OCI-M2 (cell line): Measurements from ENCODE around the gene KPNA2.
"Not testable (repeated sequence)": the region's sequence is repeated elsewhere in the genome, so short reads cannot be mapped to it uniquely, and the experiment has no call there.

Experiments
- DNase-seq: peaks from one replicate; lab custom pipeline; 2025; ENCODE audit not compliant: unreplicated experiment; lab: John Stamatoyannopoulos, UW

KPNA2 gene

DNA sequence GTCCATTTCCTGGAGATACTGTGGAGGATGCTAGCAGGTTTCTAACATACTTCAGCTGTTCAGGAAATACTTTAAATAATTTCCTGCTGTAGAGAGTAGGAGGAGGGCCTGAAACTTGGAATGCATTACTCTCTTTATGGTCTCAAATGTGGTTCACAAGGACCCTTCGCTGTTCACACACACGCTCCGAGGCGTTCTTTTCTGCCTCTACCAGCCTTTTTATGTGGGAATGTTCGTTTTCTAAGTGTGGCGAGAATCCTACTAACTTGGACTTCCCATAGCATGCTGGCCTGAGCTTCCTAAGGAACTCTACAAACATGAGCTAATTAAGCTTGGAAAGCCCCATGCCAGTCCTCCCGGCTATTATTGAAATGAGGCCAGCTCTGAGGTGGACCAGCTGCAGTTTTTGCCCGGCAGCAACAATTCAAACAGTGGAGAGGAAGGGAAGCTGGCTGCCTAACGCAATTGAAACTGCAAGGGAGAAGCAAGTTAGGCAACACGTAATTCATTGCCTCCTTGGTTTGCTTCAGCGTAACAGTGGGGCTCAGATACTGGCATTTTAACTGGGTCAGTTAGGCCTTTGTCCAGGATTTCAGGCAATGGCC lies 18.9 kb downstream of the KPNA2 start:
- DNase-seq: no peak

DNA sequence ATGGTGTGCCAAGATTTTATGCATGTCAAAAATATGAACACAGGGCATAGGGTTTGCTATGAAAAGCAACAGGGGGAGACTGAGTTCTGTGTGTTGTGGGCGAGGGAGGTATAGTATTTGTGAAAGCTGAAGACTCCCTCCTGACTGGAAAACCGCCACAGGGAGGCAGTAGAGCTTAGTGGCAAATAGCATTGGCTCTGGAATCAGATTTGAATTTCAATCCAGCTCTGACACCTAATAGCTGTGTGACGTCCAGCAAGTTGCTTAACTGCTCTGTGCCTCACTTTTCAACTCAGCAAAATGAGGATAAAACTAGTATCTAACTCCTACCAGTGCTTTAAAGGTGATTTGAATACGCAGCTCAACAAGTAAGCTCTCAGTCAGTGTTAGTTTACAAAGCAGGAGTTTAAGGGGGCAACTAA lies 22.0 kb downstream of the KPNA2 start:
- no peak for DNase-seq

DNA sequence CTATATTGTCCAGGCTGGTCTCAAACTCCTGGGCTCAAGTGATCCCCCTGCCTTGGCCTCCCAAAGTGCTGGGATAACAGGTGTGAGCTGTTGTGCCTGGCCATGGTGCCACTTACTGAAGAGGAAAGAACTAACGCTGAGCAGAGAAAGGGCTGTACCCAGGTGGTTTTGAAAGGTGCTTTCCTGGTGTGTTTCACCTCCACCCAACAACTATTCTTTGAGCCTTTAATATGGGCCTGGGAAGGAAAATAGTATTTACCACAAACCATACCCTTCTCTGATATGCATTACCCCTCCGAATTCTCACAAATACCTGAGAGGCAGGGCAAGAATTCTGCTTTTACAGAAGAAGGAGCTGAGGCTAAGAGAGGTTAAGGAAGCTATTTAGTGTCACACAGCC lies 24.8 kb downstream of the KPNA2 start:
- no peak for DNase-seq

DNA sequence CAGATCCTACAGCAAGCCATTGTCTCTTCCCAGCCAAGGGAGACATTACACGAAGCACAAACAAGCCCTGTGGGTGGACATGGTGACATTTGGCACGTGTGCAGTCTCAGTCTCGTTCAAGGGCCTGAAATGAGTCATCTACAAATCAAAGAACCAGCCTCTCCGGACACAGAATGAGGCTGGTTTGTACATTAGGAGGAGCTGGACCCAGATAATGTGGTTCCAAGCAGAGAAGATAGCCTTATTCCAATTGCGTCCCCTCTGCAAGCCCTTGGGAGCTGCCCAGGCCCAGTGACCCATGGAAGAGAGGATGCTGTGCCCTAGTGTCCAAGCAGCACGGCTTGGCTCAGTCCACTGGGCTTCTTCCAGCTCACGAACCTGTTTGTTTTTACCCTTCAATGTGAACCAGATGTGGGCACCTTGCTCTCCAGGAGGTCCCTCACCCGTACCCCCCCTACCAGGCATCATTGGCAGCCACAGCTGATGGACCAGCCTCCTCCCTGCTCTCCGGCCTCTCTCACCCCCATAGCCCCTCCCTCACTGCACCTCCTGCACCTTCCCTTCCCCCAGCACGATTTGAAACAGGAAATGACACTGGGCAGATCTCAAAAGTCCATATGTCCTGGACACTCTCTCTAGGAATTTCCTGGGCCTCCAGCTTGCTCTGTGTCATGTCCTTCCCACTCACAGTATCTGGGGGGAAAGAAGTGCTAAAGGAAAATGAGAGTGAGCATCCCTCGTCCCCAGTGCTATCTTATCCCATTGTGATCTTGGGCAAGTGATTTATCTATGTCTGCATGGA lies 26.2 kb downstream of the KPNA2 start:
- DNase-seq: no peak

DNA sequence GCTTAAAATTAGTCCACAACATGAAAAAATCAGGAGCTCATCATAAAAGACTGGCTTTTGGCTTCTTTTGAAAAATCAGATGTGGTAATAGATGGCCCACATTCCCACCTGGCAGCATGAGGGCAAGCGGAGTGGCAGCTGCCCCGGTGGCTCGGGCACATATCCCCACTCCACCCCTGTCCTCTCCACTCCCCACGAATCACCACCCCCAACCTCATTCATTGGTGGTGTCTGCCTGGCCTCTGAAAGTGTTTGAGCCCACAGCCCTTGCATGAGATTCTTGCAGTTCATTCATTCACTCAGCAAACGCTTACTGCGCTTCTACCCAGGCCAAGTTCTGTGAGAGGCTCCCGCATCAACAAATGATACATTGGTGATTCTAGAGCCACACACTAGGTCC lies 29.8 kb downstream of the KPNA2 start:
- DNase-seq: not testable (repeated sequence)

DNA sequence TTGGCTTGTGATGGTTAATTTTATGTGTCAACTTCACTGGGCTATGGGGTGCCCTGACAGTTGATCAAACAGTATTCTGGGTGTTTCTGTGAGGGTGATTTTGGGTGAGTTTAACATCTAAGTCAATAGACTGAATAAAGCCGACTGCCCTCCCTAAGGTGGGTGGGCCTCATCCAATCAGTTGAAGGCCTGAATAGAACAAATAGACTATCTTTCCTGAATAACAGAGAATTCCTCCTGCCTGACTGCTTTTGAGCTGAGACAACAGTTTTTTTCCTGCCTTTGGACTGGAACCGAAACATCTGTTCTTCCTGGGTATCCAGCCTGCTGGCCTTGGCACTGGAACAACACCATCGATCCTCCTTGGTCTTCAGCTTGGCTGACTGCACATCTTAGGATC lies 33.0 kb downstream of the KPNA2 start:
- not testable (repeated sequence) for DNase-seq

DNA sequence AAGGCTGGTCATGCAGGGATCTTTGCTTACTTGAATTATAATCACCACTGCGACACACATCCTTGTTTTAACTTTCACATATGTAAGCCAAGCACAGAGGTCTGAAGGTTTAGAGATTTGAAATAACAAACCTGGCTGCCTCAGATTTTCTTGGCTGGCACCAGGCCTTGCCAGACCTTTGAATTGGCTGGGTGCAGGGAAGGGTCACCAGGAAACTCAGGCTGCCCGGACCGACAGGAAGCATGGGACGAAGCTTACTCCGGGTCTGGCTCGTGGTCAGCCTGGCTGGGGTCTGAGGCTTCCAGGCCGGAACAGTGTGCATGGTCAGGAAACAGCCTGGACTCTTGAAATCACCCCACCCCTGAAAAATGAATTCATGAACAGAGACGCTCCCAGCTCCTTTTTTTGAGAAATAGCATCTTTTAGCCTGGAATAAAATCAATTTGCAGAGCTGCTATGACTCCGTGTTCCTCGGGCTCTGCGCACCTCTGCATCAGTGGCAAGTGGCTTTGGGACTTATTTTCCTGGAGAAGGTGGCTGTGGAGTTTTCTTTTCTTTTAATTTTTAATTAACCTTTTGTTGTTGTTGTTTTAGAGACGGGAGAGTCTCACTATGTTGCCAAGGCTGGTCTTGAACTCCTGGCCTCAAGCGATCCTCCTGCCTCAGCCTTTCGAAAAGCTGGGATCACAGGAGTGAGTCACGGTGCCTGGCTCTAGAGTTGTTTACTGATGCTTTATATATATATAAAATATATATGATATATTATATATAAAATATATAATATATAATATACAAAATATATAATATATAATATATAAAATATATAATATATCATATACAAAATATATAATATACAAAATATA lies 35.3 kb downstream of the KPNA2 start:
- DNase-seq: not testable (repeated sequence)

DNA sequence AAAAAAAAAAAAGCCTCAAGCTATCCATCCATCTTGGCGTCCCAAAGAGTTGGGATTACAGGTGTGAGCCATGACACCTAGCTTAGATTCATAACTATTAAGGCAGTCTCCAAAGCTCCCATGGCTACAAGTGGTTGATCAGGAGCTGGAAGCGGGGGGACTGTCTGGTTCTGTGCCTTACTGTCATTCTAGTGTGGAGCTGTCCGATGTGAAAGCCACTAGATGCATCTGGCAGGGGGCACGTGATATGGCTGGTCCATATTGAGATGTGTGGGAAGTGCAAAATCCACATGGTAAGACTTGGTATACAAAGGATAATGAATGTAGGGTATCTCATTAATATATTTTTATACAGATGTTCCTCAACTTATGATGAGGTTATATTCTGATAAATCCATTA lies 38.7 kb downstream of the KPNA2 start:
- DNase-seq: no peak

DNA sequence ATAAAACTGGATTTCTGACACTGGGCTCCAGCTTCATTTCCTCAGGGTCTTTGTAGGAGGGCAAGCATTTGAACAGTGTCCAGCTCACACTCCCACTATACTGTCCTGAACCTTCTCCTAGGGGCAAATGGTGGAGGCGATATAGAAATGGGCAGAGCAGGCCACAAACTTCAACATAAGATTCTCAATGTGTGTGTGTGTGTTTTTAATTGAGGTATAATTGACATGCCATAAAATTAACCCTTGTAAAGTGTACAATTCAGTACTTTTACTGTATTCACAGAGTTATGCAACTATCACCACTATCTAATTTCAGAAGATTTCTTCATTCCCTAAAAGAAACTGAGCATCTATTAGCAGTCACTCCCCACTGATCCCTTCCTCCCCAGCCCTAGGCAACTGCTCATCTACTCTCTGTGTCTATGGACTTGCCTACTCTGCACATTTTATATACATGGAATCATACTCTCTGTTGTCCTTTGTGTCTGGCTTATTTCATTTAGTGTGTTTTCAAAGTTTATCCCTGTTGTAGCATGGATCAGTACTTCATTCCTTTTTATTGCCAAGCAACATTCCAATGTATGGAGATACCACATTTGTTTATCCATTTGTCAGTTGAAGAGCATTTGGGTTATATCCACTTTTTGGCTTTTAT lies 40.5 kb downstream of the KPNA2 start:
- not testable (repeated sequence) for DNase-seq

DNA sequence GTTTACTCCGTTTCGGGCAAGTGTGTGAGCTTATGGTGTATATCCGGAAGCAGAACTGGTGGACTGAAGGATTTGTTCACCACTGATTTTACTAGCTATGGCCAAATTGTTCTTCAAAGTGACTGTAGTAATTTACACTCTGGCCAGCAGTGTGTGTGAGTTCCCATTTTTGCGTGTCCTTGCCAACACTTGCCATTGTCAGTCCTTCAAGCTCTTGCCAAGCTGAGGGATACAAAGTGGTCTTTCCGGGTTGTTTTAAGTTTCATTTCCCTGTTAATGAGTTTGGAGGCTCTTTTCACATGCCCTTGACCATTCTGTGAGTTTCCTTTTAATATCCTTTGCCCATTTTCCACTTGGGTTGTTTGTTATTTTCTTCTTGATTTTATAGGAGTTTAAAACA lies 42.0 kb downstream of the KPNA2 start:
- not testable (repeated sequence) for DNase-seq

DNA sequence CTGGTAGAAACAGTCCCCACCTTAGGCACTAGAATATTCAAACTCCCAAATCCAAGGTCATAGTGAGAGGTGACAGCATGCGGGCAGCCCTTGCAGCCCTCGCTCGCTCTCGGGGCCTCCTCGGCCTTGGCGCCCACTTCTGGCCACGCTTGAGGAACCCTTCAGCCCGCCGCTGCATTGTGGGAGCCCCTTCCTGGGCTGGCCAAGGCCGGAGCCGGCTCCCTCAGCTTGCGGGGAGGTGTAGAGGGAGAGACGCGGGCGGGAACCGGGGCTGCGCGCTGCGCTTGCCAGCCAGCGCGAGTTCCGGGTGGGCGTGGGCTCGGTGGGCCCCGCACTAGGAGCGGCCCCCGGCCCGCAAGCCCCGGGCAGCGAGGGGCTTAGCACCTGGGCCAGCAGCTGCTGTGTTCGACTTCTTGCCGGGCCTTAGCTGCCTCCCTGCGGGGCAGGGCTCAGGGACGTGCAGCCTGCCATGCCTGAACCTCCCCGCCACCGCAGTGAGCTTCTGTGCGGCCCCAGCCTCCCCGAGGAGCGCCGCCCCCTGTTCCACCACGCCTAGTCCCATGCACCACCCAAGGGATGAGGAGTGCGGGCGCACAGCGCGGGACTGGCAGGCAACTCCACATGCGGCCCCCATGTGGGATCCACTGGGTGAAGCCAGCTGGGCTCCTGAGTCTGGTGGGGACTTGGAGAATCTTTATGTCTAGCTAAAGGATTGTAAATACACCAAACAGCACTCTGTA lies 45.0 kb downstream of the KPNA2 start:
- no peak for DNase-seq

DNA sequence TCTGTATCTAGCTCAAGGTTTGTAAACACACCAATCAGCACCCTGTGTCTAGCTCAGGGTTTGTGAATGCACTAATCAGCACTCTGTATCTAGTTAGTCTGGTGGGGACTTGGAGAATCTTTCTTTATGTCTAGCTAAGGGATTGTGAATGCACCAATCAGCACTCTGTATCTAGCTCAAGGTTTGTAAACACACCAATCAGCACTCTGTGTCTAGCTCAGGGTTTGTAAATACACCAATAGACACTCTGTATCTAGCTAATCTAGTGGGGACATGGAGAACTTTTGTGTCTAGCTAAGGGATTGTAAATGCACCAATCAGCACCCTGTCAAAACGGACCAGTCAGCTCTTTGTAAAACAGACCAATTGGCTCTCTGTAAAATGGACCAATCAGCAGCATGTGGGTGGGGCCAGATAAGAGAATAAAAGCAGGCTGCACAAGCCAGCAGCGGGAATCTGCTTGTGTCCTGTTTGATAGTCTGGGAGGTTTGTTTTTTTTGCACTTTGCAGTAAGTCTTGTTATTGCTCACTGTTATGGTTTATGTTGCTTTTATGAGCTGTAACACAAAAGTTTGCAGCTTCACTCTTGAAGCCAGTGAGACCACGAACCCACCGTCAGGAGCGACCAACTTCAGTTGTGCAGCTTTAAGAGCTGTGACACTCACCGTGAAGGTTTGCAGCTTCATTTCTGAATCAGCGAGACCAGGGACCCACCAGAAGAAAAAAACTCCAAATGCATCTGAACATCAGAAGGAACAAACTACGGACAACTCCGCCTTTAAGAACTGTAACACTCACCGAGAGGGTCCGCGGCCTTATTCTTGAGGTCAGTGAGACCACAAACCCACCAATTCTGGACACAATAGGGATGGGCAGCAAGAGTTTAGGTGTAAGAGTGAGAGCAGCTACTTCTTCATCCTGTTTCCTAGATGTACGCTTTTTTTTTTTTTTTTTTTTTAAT lies 46.0 kb downstream of the KPNA2 start:
- not testable (repeated sequence) for DNase-seq

DNA sequence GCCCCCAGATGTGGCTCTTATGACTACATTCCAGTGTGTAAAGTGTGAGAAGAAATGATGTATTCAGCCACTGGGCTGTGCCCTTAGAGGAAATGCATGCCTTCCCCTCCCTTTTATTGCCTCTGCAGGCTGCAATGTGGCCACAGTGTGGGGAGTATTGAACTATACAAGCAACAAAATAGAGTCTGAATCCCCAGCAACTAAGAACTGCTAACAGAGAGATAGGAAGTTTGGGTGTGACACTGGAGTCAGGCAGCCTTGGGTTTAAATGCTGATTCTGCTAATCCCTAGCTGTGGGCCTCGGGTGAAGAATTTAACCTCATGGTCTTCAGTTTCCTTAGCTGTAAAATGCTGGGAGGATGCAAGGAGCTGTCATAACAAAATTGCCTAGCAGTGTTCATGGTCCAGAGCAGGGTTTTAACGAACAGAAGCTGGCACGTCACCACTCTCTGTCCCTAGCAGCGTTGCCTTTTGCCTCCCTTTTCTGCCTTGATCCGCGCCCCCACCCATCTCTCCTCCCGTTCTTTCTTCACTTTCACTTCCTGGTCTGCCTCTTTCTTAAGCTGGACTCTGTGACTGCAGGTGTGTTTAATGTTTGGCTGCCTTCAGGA lies 50.3 kb downstream of the KPNA2 start:
- DNase-seq: no peak

DNA sequence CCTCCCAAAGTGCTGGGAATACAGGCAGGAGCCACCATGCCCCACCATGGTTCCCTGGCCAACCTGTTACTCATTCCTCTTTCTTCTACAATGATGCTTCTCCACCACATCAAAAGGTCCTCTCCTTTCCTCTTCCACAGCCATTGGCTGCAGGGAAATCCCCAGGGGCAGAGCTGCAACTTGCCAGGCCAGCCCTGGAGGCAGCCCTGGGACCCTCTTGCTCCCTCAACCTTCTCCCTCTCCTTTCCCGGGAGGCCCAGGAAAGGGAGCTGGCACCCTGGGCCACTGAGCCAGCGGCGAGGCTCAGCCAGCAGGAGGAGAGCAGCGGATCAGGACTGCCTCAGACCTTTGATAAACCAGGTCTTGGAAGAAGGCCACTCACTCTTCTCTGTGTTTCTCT lies 51.1 kb downstream of the KPNA2 start:
- DNase-seq: not testable (repeated sequence)

DNA sequence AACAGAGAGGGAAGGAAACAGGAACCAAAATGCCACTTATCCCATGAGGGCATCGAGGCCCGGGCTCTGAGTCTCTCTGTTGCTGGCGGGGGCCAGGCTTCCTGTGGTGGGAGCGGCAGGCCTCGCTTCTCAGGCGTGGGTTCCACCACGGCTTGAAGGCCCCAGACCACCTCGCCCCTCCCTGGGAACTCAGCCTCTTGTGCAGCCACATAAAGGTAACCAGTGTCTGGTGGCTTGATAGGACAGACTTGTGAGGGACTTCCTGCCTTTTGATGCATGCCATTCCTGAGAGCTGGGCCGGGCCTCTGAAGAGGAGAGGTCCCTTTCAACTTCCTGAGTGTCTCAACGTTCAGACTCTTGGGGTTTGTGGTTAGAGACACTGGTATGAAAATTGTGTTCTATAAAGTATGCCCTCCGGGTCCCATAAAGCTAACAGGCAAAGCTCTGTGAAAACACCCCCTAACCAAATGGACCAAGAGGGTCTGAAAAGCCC lies 51.6 kb downstream of the KPNA2 start:
- not testable (repeated sequence) for DNase-seq

DNA sequence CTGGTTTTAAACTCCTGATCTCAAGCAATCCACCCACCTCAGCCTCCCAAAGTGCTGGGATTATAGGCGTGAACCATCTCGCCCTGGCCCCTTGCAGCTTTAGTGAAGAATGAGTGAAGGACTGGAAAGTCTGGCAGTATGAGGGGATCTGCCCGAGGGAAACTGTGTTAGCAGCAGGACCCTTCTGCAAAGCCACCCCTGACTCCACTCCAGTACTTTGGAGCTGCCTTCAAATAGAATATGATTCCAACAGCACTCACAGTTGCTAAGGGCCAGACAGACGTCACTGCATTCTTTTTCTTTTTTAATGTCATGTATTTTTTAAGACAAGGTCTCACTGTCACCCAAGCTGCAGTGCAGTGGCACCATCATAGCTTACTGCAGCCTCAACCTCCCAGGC lies 52.3 kb downstream of the KPNA2 start:
- DNase-seq: no peak

DNA sequence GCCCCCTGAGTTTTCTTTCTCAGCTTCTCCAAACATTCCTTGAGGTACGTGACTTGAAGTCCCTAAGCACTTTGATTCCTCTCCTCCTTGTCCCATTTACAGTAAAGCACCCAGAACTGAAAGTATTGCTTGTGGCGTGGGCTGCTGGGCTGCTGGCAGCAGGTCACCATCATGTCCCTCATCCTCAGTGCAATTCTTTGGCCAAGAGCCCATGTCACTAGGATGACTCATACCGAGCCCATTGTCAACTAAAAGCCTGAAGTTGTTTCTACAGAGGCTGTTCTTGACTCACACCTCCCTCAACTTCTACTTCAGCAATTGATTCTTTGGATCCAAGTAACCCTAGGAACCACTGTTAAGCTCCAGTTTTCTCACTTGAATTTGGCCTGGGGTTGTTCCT lies 54.3 kb downstream of the KPNA2 start:
- no peak for DNase-seq

DNA sequence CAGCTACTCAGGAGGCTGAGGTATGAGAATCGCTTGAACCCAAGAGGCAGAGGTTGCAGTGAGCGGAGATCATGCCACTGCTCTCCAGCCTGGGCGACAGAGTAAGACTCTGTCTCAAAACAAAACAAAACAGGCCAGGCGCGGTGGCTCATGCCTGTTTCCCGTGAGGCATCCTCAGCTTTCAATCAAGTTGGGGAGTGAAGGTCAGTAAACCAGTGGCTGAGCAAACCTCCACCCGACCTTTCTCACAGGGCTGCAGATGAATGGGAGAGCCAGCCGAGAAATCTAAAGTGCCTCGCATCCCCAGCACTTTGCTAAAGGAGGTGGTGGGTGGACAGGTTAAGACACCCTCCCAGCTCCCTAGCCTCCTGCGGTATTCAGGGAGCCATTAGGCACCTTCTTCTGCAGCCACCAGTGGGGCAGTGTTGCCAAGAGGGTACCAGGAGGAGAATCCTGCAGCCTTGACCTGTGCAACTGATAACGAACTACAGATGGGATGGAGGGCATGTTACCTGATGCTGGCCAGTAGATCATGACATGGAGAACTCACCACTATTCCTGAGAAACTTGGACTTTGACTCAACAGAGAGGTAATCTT lies 59.0 kb downstream of the KPNA2 start:
- no peak for DNase-seq
